ENCODE results near the gene BANP. TPM values are rescaled to one million over a fixed set of nuclear protein-coding genes. Genes with fewer than 3 reads are reported as not detected.

BANP gene
- total and polyA plus RNA-seq, 12 donors: 10.4 to 29.8 (median 21.7) TPM

DNA sequence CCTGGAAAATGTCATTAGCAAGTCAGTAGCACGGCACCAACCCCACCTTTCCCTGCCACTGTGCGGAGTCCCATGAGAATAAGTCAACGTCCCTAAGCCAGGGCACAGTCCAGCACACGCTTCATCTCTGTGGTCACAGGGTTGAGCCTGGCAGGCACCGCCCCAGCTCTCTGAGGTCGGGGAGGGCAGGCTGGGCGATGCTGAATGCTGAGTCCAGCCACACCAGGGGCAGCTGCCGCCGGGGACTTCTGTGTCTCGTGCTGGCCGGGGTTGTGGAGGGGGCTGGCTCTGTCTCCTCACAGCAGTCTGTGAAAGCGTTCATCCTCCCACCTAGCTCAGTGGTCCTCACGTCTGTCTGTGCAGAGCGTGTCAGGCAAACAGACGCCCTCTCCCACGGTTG lies 53.2 kb downstream of the BANP start:
- Histone ChIP-seq H3K9me3 (replicated peaks in 1 of 3) (no peaks in the 10 kb centered on the region), H3K4me1 (replicated peaks in 1 of 2) (no peaks in the 10 kb centered on the region), H3K4me3 (no peak overlapping the region), H3K27me3 (no peaks in the 10 kb centered on the region), H3K27ac (no peak overlapping the region), H3K36me3 (replicated peaks in 1 of 2) (peaks cover 0 to 11% of the 10 kb centered on the region in 2 donors)
- TF ChIP-seq, protein P1, sequence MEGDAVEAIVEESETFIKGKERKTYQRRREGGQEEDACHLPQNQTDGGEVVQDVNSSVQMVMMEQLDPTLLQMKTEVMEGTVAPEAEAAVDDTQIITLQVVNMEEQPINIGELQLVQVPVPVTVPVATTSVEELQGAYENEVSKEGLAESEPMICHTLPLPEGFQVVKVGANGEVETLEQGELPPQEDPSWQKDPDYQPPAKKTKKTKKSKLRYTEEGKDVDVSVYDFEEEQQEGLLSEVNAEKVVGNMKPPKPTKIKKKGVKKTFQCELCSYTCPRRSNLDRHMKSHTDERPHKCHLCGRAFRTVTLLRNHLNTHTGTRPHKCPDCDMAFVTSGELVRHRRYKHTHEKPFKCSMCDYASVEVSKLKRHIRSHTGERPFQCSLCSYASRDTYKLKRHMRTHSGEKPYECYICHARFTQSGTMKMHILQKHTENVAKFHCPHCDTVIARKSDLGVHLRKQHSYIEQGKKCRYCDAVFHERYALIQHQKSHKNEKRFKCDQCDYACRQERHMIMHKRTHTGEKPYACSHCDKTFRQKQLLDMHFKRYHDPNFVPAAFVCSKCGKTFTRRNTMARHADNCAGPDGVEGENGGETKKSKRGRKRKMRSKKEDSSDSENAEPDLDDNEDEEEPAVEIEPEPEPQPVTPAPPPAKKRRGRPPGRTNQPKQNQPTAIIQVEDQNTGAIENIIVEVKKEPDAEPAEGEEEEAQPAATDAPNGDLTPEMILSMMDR (IDR thresholded peaks at IDR 0.05): no peak
- no peak for TF ChIP-seq POLR2A (IDR thresholded peaks at IDR 0.05)
- no peak for DNase-seq
- 91 to 97% (median 94%) methylated on average over 8 to 16 of the region's 16 CpGs for WGBS, 4 donors
- intact Hi-C loops (cut with DNase I): no loop called here

DNA sequence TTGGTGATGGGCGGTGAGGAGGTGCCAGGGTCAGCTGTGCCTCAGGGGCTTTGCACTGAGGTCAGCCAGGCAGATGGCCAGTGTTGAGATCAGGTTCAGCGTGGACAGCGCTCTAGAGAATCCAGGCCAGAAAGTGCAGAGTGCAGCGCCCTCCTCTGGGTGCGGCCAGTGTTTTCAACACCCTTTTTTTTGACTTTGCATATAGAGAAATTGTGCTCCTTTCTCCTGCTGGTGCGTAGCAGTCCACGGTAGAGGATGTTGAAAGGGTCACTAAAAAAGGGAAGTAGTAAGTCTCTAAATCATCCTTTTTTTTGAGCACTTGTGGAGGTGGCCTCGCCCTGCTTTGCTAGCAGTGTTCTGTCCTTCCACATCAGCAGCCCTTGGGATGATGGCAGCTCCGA lies 53.9 kb downstream of the BANP start:
- no peaks in the 10 kb centered on the region for H3K4me1 ChIP-seq (replicated peaks in 1 of 2)
- H3K9me3 ChIP-seq (replicated peaks in 1 of 3): no peaks in the 10 kb centered on the region
- intact Hi-C loops (cut with DNase I): no loop called here
- no peak for DNase-seq
- peaks cover 0 to 11% of the 10 kb centered on the region in 2 donors for H3K36me3 ChIP-seq (replicated peaks in 1 of 2)
- 78 to 87% (median 83%) methylated on average over 8 to 9 of the region's 9 CpGs for WGBS, 4 donors
- H3K27ac ChIP-seq: no peak overlapping the region
- no peak overlapping the region for H3K4me3 ChIP-seq
- H3K27me3 ChIP-seq: no peaks in the 10 kb centered on the region
- no peak for TF ChIP-seq POLR2A (IDR thresholded peaks at IDR 0.05)
- TF ChIP-seq, protein P1 (IDR thresholded peaks at IDR 0.05): peak in 1 of 6 experiments; percentile 15

DNA sequence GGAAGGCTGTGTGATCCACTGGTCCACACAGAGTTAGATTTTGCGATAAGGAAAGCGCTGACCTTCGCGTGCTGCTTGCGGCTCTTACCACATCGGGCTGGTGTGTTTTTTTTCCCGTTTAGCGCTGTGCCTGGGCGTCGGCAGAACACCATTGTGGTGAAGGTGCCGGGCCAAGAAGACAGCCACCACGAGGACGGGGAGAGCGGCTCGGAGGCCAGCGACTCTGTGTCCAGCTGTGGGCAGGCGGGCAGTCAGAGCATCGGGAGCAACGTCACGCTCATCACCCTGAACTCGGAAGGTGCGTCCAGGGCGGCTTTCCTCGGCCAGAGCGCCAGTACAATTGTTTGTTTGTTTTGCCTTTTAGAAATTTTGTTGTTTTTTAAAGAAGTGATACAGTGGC lies 54.7 kb downstream of the BANP start:
- DNase-seq: peak in 1 of 7 donors; percentile 0
- H3K4me3 ChIP-seq: no peak overlapping the region
- H3K4me1 ChIP-seq (replicated peaks in 1 of 2): no peaks in the 10 kb centered on the region
- H3K27ac ChIP-seq: no peak overlapping the region
- TF ChIP-seq, protein P1 (IDR thresholded peaks at IDR 0.05): no peak
- no peak for TF ChIP-seq POLR2A (IDR thresholded peaks at IDR 0.05)
- H3K9me3 ChIP-seq (replicated peaks in 1 of 3): no peaks in the 10 kb centered on the region
- H3K27me3 ChIP-seq: no peaks in the 10 kb centered on the region
- peaks cover 0 to 11% of the 10 kb centered on the region in 2 donors for H3K36me3 ChIP-seq (replicated peaks in 1 of 2)
- intact Hi-C loops (cut with DNase I): no loop called here
- WGBS, 4 donors: 93 to 98% (median 95%) methylated on average over 15 to 25 of the region's 25 CpGs

DNA sequence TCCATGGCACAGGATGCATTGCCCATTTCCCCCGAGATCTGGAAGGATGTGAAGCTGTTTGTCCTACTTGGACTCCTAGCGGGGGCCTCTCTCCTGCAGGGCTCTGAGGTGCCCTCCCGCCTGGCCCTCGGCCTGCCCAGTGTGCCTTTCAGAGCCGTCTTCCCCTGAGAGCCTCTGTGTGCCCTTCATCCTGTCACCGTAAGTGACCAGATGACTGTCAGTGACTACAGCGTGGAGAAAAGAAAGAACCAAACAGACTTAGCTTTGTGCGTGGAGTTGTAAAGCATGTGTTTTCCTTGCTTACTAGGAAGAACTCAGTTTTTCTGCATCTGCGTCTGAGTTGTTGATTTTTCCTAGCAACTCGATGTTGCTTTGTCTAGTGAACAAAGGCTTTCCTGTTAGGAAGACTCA lies 56.1 kb downstream of the BANP start:
- DNase-seq: peak in 1 of 7 donors; percentile 3
- no peak overlapping the region for H3K27ac ChIP-seq
- H3K36me3 ChIP-seq (replicated peaks in 1 of 2): peaks cover 0 to 11% of the 10 kb centered on the region in 2 donors
- no peak for TF ChIP-seq POLR2A (IDR thresholded peaks at IDR 0.05)
- TF ChIP-seq, protein P1 (IDR thresholded peaks at IDR 0.05): no peak
- intact Hi-C loops (cut with DNase I): no loop called here
- no peaks in the 10 kb centered on the region for H3K4me1 ChIP-seq (replicated peaks in 1 of 2)
- no peak overlapping the region for H3K4me3 ChIP-seq
- H3K27me3 ChIP-seq: no peaks in the 10 kb centered on the region
- H3K9me3 ChIP-seq (replicated peaks in 1 of 3): no peaks in the 10 kb centered on the region
- WGBS, 4 donors: 81 to 92% (median 89%) methylated on average over 8 to 10 of the region's 10 CpGs
